Endodermal cell (in vitro differentiated cells): Measurements from ENCODE around the gene NHP2. TPM values are rescaled to one million over a fixed set of nuclear protein-coding genes. Genes with fewer than 3 reads are reported as not detected.

Experiments
- DNase-seq: peaks from one replicate; pipeline ENCODE4 v3.0.0-alpha.2; 2017
- H3K27ac ChIP-seq: 2 replicates; pipeline ENCODE4 v1.5.1; 2013; ENCODE audit warnings: mild to moderate bottlenecking, low read depth, low read length, moderate library complexity
- H3K27me3 ChIP-seq: 2 replicates; pipeline ENCODE4 v1.6.1; 2013; ENCODE audit warnings: mild to moderate bottlenecking, low read length, moderate library complexity; ENCODE audit not compliant: insufficient read depth, control insufficient read depth, poor library complexity, severe bottlenecking
- H3K36me3 ChIP-seq: 2 replicates; pipeline ENCODE4 v1.7.0; 2013; ENCODE audit warnings: mild to moderate bottlenecking, low read length, moderate library complexity; ENCODE audit not compliant: control insufficient read depth, insufficient read depth
- H3K4me1 ChIP-seq: one replicate; pipeline ENCODE4 v1.7.0; 2013; ENCODE audit warnings: low read length; ENCODE audit not compliant: control insufficient read depth, insufficient read depth
- H3K4me3 ChIP-seq: 2 replicates; pipeline ENCODE4 v1.5.1; 2013; ENCODE audit warnings: mild to moderate bottlenecking, low read length, moderate library complexity
- H3K9ac ChIP-seq: 2 replicates; pipeline ENCODE4 v1.6.1; 2013; ENCODE audit warnings: mild to moderate bottlenecking, low read length, moderate library complexity; ENCODE audit not compliant: poor library complexity, severe bottlenecking; ENCODE audit errors: extremely low read depth
- H3K9me3 ChIP-seq: 2 replicates; pipeline ENCODE4 v1.6.1; 2013; ENCODE audit warnings: mild to moderate bottlenecking, low read length, moderate library complexity; ENCODE audit not compliant: control insufficient read depth
- H3K27ac Mint-ChIP-seq: 2 replicates; pipeline ENCODE4 v1.8.0; 2020; ENCODE audit warnings: mixed read lengths
- H3K27me3 Mint-ChIP-seq: 2 replicates; pipeline ENCODE4 v1.8.0; 2021; ENCODE audit warnings: mild to moderate bottlenecking, mixed read lengths; ENCODE audit not compliant: insufficient read depth
- H3K36me3 Mint-ChIP-seq: 2 replicates; pipeline ENCODE4 v1.8.0; 2020; ENCODE audit warnings: low read depth, mixed read lengths
- H3K4me1 Mint-ChIP-seq: 2 replicates; pipeline ENCODE4 v1.8.0; 2020; ENCODE audit warnings: mixed read lengths
- H3K4me3 Mint-ChIP-seq: 2 replicates; pipeline ENCODE4 v1.8.0; 2020; ENCODE audit warnings: mild to moderate bottlenecking, moderate library complexity, mixed read lengths
- H3K9me3 Mint-ChIP-seq: 2 replicates; pipeline ENCODE4 v1.8.0; 2020; ENCODE audit warnings: mild to moderate bottlenecking, mixed read lengths
- WGBS, 2 experiments: methylation state at CpG; one replicate each; pipeline versions ENCODE4 v1.1.5 to v1.1.7; 2013; ENCODE audit warnings: missing lambda C conversion rate in 2 of 2, mixed read lengths in 1 of 2; ENCODE audit not compliant: insufficient coverage in 1 of 2, insufficient read length in 1 of 2; 5-methylcytosine and 5-hydroxymethylcytosine counted together
- total RNA-seq, 2 donors: library from RNA; stranded (reverse); fragmentation: NEBNext Ultra II Directional in 1 of 2; extraction: Animal tissue kit (Norgen Biotek cat#: 25700) in 1 of 2; gene quantifications; 2 replicates in 1 of 2; 3 replicates in 1 of 2; pipeline ENCODE4 v1.2.1, GENCODE V29; 2021
- TF ChIP-seq, protein P1 (sequence below): fragments of 200-600 bp; sonication (generic); conservative IDR thresholded peaks from 2 replicates; pipeline ENCODE4 v1.5.0; 2021; ENCODE audit warnings: antibody characterized with exemption, mild to moderate bottlenecking

Gene NHP2
- total RNA-seq, 2 donors from 2014 or later = 174 to 176 TPM

- H3K4me1 ChIP-seq = no peaks in the 10 kb centered on the region
- no peaks in the 10 kb centered on the region for H3K9me3 ChIP-seq
- DNase-seq = no peak
- no peaks in the 10 kb centered on the region for H3K4me1 Mint-ChIP-seq
- H3K4me3 ChIP-seq = no peak overlapping the region
- H3K4me3 Mint-ChIP-seq = no peak overlapping the region
- no peak overlapping the region for H3K27ac ChIP-seq
- H3K36me3 ChIP-seq = no peaks in the 10 kb centered on the region
- H3K9ac ChIP-seq = no peak overlapping the region
- H3K27me3 ChIP-seq = no peaks in the 10 kb centered on the region
- H3K27me3 Mint-ChIP-seq = peaks cover 6% of the 10 kb centered on the region
- H3K36me3 Mint-ChIP-seq = no peaks in the 10 kb centered on the region
- no peaks in the 10 kb centered on the region for H3K9me3 Mint-ChIP-seq
- H3K27ac Mint-ChIP-seq = no peak overlapping the region
- TF ChIP-seq, protein P1, sequence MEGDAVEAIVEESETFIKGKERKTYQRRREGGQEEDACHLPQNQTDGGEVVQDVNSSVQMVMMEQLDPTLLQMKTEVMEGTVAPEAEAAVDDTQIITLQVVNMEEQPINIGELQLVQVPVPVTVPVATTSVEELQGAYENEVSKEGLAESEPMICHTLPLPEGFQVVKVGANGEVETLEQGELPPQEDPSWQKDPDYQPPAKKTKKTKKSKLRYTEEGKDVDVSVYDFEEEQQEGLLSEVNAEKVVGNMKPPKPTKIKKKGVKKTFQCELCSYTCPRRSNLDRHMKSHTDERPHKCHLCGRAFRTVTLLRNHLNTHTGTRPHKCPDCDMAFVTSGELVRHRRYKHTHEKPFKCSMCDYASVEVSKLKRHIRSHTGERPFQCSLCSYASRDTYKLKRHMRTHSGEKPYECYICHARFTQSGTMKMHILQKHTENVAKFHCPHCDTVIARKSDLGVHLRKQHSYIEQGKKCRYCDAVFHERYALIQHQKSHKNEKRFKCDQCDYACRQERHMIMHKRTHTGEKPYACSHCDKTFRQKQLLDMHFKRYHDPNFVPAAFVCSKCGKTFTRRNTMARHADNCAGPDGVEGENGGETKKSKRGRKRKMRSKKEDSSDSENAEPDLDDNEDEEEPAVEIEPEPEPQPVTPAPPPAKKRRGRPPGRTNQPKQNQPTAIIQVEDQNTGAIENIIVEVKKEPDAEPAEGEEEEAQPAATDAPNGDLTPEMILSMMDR = no peak
- WGBS, 2 experiments = 92 to 93% methylated on average over 7 to 13 of the region's 13 CpGs
These were observed 47.0 kb downstream of the NHP2 start for GRCh38 chr5:178106556-178107239.

GRCh38 chr5:178106086-178106485 lies 47.6 kb downstream of the NHP2 start:
- H3K27ac ChIP-seq = no peak overlapping the region
- H3K9ac ChIP-seq = no peak overlapping the region
- no peaks in the 10 kb centered on the region for H3K36me3 Mint-ChIP-seq
- no peaks in the 10 kb centered on the region for H3K27me3 ChIP-seq
- no peaks in the 10 kb centered on the region for H3K36me3 ChIP-seq
- WGBS, 2 experiments = 70 to 100% methylated on average over 3 to 4 of the region's 4 CpGs
- H3K9me3 ChIP-seq = no peaks in the 10 kb centered on the region
- no peak overlapping the region for H3K4me3 Mint-ChIP-seq
- DNase-seq = no peak
- H3K4me1 ChIP-seq = no peaks in the 10 kb centered on the region
- no peak overlapping the region for H3K27ac Mint-ChIP-seq
- H3K4me3 ChIP-seq = no peak overlapping the region
- TF ChIP-seq, protein P1 = no peak
- no peaks in the 10 kb centered on the region for H3K4me1 Mint-ChIP-seq
- peaks cover 6% of the 10 kb centered on the region for H3K27me3 Mint-ChIP-seq
- H3K9me3 Mint-ChIP-seq = no peaks in the 10 kb centered on the region

DNA sequence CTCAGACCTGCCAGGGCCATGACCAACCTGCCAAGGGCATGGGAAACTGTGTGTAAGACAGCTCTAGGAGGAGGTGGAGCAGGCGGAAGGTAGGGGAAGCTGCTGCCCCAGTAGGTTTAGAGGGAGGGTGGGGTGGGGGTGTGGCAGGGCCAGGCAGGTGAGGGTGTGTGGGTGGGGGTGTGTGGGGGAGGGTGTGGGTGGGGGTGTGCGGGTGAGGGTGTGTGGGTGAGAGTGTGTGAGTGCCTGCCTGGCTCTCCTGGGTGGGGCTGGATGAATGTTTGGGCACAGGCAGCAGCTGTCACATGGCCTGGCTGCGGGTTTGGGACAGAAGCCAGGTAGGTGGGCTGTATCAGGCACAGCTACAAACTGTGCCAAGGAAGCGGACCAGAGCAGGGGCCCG lies 49.2 kb downstream of the NHP2 start:
- WGBS, 2 experiments = 91% methylated on average over 4 of the region's 5 CpGs; no CpG with 5 or more reads in 1 of the 2 experiments
- no peak overlapping the region for H3K27ac Mint-ChIP-seq
- TF ChIP-seq, protein P1 = no peak

More for the DNA sequence above, 49.2 kb downstream of the NHP2 start:
- Histone ChIP-seq H3K27ac (no peak overlapping the region), H3K9me3 (no peaks in the 10 kb centered on the region), H3K27me3 (no peaks in the 10 kb centered on the region), H3K4me3 (no peak overlapping the region), H3K4me1 (no peaks in the 10 kb centered on the region), H3K36me3 (no peaks in the 10 kb centered on the region), H3K9ac (no peak overlapping the region)
- DNase-seq = no peak
- H3K4me1 Mint-ChIP-seq = no peaks in the 10 kb centered on the region
- no peaks in the 10 kb centered on the region for H3K36me3 Mint-ChIP-seq
- no peak overlapping the region for H3K4me3 Mint-ChIP-seq
- peaks cover 2% of the 10 kb centered on the region for H3K27me3 Mint-ChIP-seq
- H3K9me3 Mint-ChIP-seq = no peaks in the 10 kb centered on the region
